NCI-H146 treated with DMSO at 0.1 percent for 48 hours (cell line): ENCODE results near the gene CISD2.
A peak's percentile ranks its signal among the peaks of the same experiment; 100 is the strongest.
"Not testable (repeated sequence)": the region's sequence is repeated elsewhere in the genome, so short reads cannot be mapped to it uniquely, and the experiment has no call there.

Experiments
- DNase-seq: peaks from one replicate; lab custom pipeline; 2025; ENCODE audit not compliant: unreplicated experiment; lab: John Stamatoyannopoulos, UW

The CISD2 gene, protein sequence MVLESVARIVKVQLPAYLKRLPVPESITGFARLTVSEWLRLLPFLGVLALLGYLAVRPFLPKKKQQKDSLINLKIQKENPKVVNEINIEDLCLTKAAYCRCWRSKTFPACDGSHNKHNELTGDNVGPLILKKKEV

GRCh38 chr4:102868781-102869568, at the start of gene CISD2:
CISD2 (plus strand) TSS chr4:102868992; CDS start chr4:102869085, 93 bp downstream.
- DNase-seq: peak; percentile 43

DNA sequence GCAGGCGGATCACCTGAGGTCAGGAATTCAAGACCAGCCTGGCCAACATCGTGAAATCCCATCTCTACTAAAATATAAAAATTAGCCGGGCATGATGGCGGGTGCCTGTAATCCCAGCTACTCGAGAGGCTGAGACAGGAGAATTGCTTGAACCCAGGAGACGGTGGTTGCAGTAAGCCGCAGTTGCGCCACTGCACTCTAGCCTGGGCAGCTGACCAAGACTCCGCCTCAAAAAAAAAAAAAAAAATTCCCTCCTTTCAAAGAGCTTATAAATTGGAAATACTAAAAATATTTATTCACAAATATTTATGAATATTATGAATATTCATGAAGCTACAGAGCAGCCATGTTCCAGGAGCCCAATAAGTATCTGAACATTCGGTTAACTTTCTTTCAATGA, 49.7 kb upstream of the CISD2 start:
- not testable (repeated sequence) for DNase-seq

GRCh38 chr4:102819588-102820365, 49.0 kb upstream of the CISD2 start:
- no peak for DNase-seq

- DNase-seq: no peak
Observed at GRCh38 chr4:102823464-102823863, 45.3 kb upstream of the CISD2 start.

- no peak for DNase-seq
Observed at GRCh38 chr4:102823897-102824296, 44.9 kb upstream of the CISD2 start.

- DNase-seq: no peak
Observed at GRCh38 chr4:102824398-102824797, 44.4 kb upstream of the CISD2 start.

GRCh38 chr4:102825261-102826091, 43.3 kb upstream of the CISD2 start:
- no peak for DNase-seq

DNA sequence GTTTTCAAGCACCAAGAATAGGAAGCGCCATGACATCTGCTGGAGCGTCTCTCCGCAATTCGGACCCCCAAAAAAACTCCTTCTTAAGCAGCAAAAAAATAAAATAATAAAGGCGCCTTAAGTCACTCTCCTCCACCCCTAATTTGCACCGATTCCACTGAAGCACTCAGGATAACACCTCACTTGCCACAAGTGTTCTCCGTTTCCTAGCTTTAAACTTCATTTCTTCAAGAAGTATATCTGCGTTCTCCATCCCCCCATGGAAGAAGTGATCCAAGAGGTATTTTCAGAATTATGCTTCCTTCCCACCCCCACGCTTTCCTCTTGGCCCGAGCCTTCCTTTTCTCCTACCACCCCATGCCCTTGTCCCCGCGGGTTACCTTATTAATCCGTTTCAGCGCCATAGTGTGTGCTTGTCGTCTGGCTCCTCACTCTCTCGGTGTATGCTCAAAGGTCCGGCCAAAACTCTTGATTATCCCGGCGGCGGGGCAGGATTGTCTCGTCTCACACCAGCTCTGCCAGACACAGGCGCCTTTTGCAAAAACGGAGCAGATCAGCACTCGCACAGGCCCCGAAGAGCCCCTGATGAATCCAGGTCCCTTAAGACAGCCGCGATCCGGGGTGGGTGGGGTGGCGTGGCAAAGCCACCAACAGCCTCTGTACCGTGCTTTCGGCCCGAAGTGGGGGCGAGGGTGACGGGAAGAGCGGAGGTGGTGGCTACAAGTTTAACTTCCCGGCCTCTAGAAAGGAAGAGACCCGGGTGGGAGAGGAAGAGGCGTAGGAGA, 42.5 kb upstream of the CISD2 start:
- DNase-seq: no peak

DNA sequence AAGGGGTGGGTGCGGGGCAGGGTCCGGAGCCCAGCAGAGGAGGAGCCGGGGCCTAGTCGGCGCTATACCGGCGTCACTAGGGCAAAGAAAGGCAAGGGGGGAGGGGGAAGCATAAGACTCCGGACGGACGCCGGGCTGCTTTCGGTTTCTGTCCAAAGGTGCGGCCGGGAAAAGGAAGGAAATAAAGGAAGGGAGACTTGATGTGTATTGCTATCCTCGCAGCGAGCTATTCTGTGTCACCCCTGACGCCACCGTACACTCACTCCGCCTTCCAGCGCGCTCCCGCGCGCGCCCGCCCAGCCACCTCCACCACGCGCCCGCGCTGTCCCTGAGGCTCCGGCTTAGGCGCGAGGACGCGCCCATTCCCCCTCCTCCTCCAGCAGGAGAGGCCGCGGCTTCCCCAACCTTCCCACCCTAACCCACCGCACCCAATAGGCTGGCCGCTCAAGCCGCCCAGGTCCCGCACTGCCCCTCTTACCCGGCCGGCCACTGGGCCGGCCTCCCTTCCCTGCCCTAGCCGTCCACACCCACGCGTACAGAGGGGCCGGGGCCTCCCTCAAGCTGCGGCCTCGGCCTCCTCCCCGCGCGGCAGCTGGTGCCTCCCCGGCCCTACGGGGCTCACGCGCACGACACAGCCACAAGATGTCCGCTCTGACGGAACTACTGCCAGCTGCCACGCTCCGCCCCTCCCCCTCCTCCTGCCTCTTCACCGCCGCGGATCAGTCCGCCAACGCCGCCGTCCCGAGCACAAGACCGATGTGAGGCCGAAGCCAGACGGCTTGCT, 41.7 kb upstream of the CISD2 start, which contains the start of gene UBE2D3:
TSS of gene UBE2D3 (minus strand) at position 662 of the 784 bp plus-strand sequence. CDS start 1,043 bp downstream, outside the sequence.
- DNase-seq: peak; percentile 47

DNA sequence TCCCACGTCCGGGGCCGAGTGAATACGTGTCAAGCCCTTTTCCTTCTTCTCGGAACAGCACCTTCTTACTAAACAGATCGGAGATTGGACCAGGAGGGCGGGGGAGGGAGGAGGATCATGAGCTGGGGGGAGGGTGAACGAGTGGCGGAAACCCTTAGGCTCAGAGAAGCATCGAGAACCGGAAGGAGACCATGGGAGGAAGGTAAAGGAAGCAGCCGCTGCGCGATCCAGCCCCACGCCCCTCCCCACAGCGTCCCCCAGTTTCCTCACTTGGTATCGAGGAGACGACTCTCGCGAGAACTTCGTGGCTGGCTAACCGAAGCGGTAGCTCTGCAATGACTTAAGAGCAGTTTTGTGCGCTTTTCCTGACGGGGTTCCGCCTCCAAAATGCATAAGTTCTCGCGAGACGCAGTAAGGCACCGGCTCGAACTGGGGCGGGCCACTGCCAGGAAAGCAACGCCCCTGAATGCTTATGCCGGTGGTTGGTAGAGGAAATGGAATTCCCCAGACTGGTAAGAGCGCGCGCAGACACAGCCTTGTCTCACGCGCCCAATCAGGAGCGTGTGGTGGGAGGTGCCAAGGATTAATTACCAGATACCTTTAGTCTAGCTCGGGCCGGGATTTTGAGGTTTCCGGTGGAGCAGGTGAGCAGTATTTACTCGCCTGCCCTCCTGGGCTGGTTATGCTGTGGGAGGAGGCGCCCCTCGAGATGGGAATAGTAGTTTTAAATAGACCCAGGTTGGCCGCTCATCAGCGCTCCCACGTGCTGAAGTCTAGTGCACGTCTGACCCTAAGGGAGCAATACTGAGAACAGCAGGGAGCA, 40.9 kb upstream of the CISD2 start:
- peak; percentile 80 for DNase-seq

- no peak for DNase-seq
Observed at GRCh38 chr4:102828497-102828808, 40.3 kb upstream of the CISD2 start.

DNA sequence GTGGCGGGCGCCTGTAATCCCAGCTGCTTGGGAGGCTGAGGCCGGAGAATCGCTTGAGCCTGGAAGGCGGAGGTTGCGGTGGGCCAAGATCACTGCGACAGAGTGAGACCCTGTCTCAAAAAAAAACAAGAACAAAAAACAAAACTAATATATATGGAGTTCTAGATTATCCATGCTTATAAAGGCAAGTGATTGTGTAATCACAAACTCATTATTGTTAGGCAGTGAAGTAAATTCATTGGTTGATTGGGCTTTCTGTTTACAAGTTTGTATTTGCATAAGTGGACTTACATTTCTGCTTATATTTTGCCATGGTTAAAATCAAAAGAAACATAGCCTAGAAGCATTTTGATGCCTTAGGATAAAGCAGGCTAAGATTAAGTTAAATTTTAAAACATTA, 39.0 kb upstream of the CISD2 start:
- DNase-seq: no peak

DNA sequence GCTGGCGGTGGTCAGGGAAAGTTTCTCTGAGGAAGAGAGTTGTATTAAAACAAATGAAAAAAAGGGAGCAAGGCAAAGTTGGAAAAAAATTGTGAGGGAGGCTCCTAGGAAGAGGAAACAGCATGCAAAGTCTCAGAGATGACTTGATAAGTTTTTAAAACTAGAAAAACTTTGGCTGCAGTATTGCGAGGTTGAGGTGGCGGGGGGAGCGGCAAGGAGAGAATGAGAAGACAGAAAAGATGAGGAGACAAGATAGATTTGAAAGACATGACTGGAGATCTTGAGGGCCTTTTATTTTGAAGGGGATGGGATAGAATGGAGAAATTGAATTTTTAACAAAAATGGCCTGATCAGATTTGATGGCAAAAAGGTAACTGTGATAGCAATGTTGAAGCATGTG, 36.7 kb upstream of the CISD2 start:
- DNase-seq: no peak

- DNase-seq: no peak
Observed at GRCh38 chr4:102832667-102833066, 36.1 kb upstream of the CISD2 start.

GRCh38 chr4:102836596-102836995, 32.2 kb upstream of the CISD2 start:
- DNase-seq: no peak

DNA sequence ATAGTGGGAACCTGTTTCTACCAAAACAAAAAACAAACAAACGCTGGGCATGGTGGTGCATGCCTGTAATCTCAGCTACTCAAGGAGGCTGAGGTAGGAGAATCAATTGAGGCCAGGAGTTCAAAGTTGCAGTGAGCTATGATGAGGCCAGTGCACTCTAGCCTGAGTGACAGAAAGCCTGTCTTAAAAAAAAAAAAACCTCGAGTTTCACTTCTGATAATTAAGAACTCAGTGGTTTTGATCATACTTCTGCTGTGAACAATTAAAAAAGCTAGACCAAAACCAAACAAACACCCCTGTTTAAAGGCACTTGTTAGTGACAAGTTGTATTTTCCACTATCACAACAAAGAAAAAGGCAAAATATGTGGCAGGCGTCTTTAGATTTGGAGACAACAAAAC, 26.4 kb upstream of the CISD2 start:
- no peak for DNase-seq

- no peak for DNase-seq
Observed at GRCh38 chr4:102843273-102843672, 25.5 kb upstream of the CISD2 start.

GRCh38 chr4:102843938-102844337, 24.9 kb upstream of the CISD2 start:
- no peak for DNase-seq

GRCh38 chr4:102847687-102848086, 21.1 kb upstream of the CISD2 start:
- DNase-seq: no peak
